T-cell (primary cell): ENCODE results near the gene SLC5A10. TPM values are rescaled to one million over a fixed set of nuclear protein-coding genes. Genes with fewer than 3 reads are reported as not detected.

Source experiments
- ATAC-seq, 4 experiments: fragments of 200-7000 bp in 3 of 4; fragments of 150-1000 bp in 1 of 4; cut with Tn5 transposase; replicated peaks in 1 of 4; 1 replicate in 3 of 4; 2 replicates in 1 of 4; pipeline ENCODE4 v1.10.0; 2021; ENCODE audit warnings: moderate library complexity in 3 of 4, mild to moderate bottlenecking in 2 of 4, moderate number of reproducible peaks in 1 of 4
- CTCF ChIA-PET, 2 donors: fragments of 300-600 bp; sonication (Branson Sonifier 250); formaldehyde crosslinking; loops; one replicate each; lab custom pipeline; 2022; ENCODE audit warnings: antibody characterized with exemption in 2 of 2; lab: Charles Lee
- POLR2A ChIA-PET, 2 donors: fragments of 300-600 bp; sonication (Branson Sonifier 250); formaldehyde crosslinking; loops; one replicate each; lab custom pipeline; 2022; ENCODE audit warnings: antibody characterized with exemption in 2 of 2; lab: Charles Lee
- DNase-seq, 35 experiments: peaks; one replicate each; pipeline versions ENCODE4 v3.0.0 to v3.0.0-alpha.2; 2013 to 2023
- H3K27ac ChIP-seq: one replicate; pipeline ENCODE4 v1.5.1; 2013; ENCODE audit warnings: low read length
- H3K27me3 ChIP-seq, 2 experiments: replicated peaks in 1 of 2; 1 replicate in 1 of 2; 2 replicates in 1 of 2; pipeline versions ENCODE4 v1.6.1 to v1.7.0; 2013; ENCODE audit warnings: low read length in 1 of 2, mixed read lengths in 1 of 2; ENCODE audit not compliant: control insufficient read depth in 2 of 2, insufficient read depth in 2 of 2; ENCODE audit errors: extremely low read depth in 1 of 2
- H3K36me3 ChIP-seq, 2 donors: 1 replicate in 1 of 2; 2 replicates in 1 of 2; pipeline versions ENCODE4 v1.6.1 to v1.7.0; 2013; ENCODE audit warnings: low read length in 1 of 2; ENCODE audit not compliant: control insufficient read depth in 2 of 2, insufficient read depth in 1 of 2; ENCODE audit errors: extremely low read depth in 1 of 2
- H3K4me1 ChIP-seq, 2 experiments: 1 replicate in 1 of 2; 2 replicates in 1 of 2; pipeline versions ENCODE4 v1.6.1 to v1.7.0; 2013; ENCODE audit warnings: low read length in 2 of 2, mixed read lengths in 1 of 2; ENCODE audit not compliant: insufficient read depth in 2 of 2, control insufficient read depth in 1 of 2; ENCODE audit errors: extremely low read depth in 1 of 2
- H3K4me3 ChIP-seq, 2 donors: 1 replicate in 1 of 2; 2 replicates in 1 of 2; pipeline versions ENCODE4 v1.5.1 to v1.7.0; 2013; ENCODE audit warnings: mild to moderate bottlenecking in 2 of 2, low read length in 1 of 2, moderate library complexity in 1 of 2; ENCODE audit not compliant: control insufficient read depth in 1 of 2; ENCODE audit errors: extremely low read depth in 1 of 2
- H3K9me3 ChIP-seq: 2 replicates; pipeline ENCODE4 v1.7.0; 2013
- H3K27ac Mint-ChIP-seq, 2 donors: one replicate each; pipeline ENCODE4 v1.8.0; 2020 to 2021; ENCODE audit warnings: mild to moderate bottlenecking in 2 of 2, mixed read lengths in 2 of 2
- H3K27me3 Mint-ChIP-seq, 2 donors: one replicate each; pipeline ENCODE4 v1.8.0; 2021 to 2022; ENCODE audit warnings: mixed read lengths in 2 of 2
- H3K36me3 Mint-ChIP-seq: one replicate; pipeline ENCODE4 v1.8.0; 2021; ENCODE audit warnings: mixed read lengths
- H3K4me1 Mint-ChIP-seq, 3 donors: one replicate each; pipeline ENCODE4 v1.8.0; 2020 to 2022; ENCODE audit warnings: mixed read lengths in 3 of 3, mild to moderate bottlenecking in 1 of 3
- H3K4me3 Mint-ChIP-seq, 3 donors: one replicate each; pipeline ENCODE4 v1.8.0; 2020 to 2022; ENCODE audit warnings: mild to moderate bottlenecking in 3 of 3, mixed read lengths in 3 of 3, moderate library complexity in 3 of 3
- H3K9me3 Mint-ChIP-seq, 3 donors: one replicate each; pipeline ENCODE4 v1.8.0; 2020 to 2022; ENCODE audit warnings: mixed read lengths in 3 of 3
- WGBS: methylation state at CpG from one replicate; pipeline ENCODE4 v1.1.5; 2013; ENCODE audit warnings: missing lambda C conversion rate; ENCODE audit not compliant: insufficient coverage; 5-methylcytosine and 5-hydroxymethylcytosine counted together
- total RNA-seq, 35 experiments: library from RNA in 6 of 35; stranded (reverse) in 6 of 35; fragments of 120-200 nt in 1 of 35; gene quantifications; one replicate each; pipeline versions ENCODE4 v1.2.1 to v1.2.4 and lab custom pipeline; 2013 to 2026

SLC5A10 gene
- total RNA-seq, 5 donors from 2014 or later (not counting 1 experiment from before 2014, with no cell fraction given) = 0.09 TPM; not detected in 4

GRCh38 chr17:18938692-18939023 lies 13.3 kb upstream of the SLC5A10 start:
- ChIA-PET POLR2A (interaction anchor here in 1 of 2 donors (0.6 to 0.7 kb wide), 2 partner anchors 67 to 1901 kb away, joined by 3 to 6 read pairs; no protein-coding TSS in a partner anchor), CTCF (no interaction called here)
- DNase-seq = no peak
- H3K4me1 ChIP-seq = no peaks in the 10 kb centered on the region
- no peak overlapping the region for H3K4me3 ChIP-seq
- H3K9me3 ChIP-seq = no peaks in the 10 kb centered on the region
- Mint-ChIP-seq H3K27me3 (peaks cover 0 to 3% of the 10 kb centered on the region in 2 donors), H3K36me3 (no peaks in the 10 kb centered on the region), H3K27ac (no peak overlapping the region), H3K9me3 (no peaks in the 10 kb centered on the region), H3K4me1 (peaks cover 2 to 17% (median 3%) of the 10 kb centered on the region in 3 donors), H3K4me3 (no peak overlapping the region)
- WGBS = 80% methylated on average over 1 of the region's 2 CpGs
- H3K27me3 ChIP-seq = peaks cover 0 to 5% of the 10 kb centered on the region in 2 experiments
- no peak overlapping the region for H3K27ac ChIP-seq
- ATAC-seq = no peak
- no peaks in the 10 kb centered on the region for H3K36me3 ChIP-seq

DNA sequence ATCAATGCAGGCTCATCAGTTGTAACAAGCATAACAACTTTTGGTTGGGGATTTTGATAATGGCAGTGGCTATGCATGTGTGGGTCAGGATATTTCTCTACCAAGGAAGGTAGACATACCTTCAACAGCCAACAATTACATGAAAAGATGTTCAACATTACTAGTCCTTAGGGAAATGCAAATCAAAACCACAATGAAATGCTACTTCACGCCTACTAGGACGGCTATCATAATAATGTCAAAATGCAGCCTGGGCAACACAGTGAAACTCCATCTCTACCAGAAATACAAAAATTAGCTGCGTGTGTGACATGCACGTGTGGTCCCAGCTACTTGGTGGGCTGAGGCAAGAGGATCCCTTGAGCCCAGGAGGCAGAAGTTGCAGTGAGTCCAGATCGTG lies 7.3 kb upstream of the SLC5A10 start:
- Histone ChIP-seq H3K27me3 (peaks cover 0 to 15% of the 10 kb centered on the region in 2 experiments), H3K4me1 (no peaks in the 10 kb centered on the region), H3K27ac (no peak overlapping the region), H3K36me3 (no peaks in the 10 kb centered on the region), H3K4me3 (no peak overlapping the region), H3K9me3 (no peaks in the 10 kb centered on the region)
- CTCF ChIA-PET = interaction anchor here (0.7 to 3.4 kb wide), 2 partner anchors 17 to 58 kb away, joined by 4 to 10 read pairs; no protein-coding TSS in a partner anchor
- Mint-ChIP-seq H3K4me1 (peaks cover 4 to 25% (median 6%) of the 10 kb centered on the region in 3 donors), H3K9me3 (no peaks in the 10 kb centered on the region), H3K4me3 (no peak overlapping the region), H3K36me3 (no peaks in the 10 kb centered on the region), H3K27me3 (peaks cover 0 to 3% of the 10 kb centered on the region in 2 donors), H3K27ac (no peak overlapping the region)
- whole genome bisulfite sequencing = 65% methylated on average over 4 of the region's 5 CpGs
- no peak for DNase-seq
- no peak for ATAC-seq
- POLR2A ChIA-PET = no interaction called here

- Histone ChIP-seq H3K9me3 (no peaks in the 10 kb centered on the region), H3K4me1 (no peaks in the 10 kb centered on the region), H3K27ac (no peak overlapping the region), H3K4me3 (no peak overlapping the region), H3K36me3 (no peaks in the 10 kb centered on the region), H3K27me3 (peaks cover 0 to 11% of the 10 kb centered on the region in 2 experiments)
- Mint-ChIP-seq H3K36me3 (no peaks in the 10 kb centered on the region), H3K27me3 (peaks cover 0 to 3% of the 10 kb centered on the region in 2 donors), H3K4me1 (peaks cover 8 to 29% (median 10%) of the 10 kb centered on the region in 3 donors), H3K27ac (peak overlapping the region in 1 of 2 donors; percentile 58), H3K9me3 (no peaks in the 10 kb centered on the region), H3K4me3 (no peak overlapping the region)
- no CpG with 5 or more reads among the region's 2 CpGs for WGBS
- CTCF ChIA-PET = no interaction called here
- DNase-seq (no peak), ATAC-seq (no peak)
- POLR2A ChIA-PET = no interaction called here
These were observed 5.4 kb upstream of the SLC5A10 start for GRCh38 chr17:18946536-18946935.

GRCh38 chr17:18947866-18948265 lies 4.1 kb upstream of the SLC5A10 start:
- peaks cover 8 to 34% (median 10%) of the 10 kb centered on the region in 3 donors for H3K4me1 Mint-ChIP-seq
- no peaks in the 10 kb centered on the region for H3K4me1 ChIP-seq

DNA sequence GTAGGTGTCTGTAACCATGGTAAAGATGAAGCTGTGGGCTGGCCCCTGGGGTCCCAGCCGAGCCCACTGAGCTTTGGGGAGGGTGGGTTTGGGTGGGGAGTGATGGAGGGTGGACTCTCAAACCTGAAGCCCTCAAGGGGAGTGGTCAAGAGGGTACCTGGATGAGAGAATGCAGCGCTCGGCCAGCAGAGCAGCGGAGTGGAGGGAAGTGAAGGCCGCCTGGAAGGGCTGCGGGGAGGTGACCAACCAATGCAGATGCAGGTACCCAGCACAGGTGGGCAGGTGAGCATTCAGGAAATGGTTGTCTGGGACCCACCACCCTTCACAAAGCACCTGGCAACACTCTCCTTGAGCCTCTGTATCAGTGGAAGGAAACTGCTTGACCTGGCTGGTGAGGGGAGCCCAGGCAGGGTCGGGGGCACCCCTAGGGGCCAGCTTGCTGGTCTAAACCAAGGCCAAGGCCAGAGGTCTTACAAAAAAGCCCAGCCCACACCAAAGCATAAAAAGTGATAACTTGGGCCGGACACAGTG lies 3.4 kb upstream of the SLC5A10 start:
- POLR2A ChIA-PET = no interaction called here
- peaks cover 11 to 39% (median 14%) of the 10 kb centered on the region in 3 donors for H3K4me1 Mint-ChIP-seq

More at GRCh38 chr17:18947866-18948265, 4.1 kb upstream of the SLC5A10 start:
- Histone ChIP-seq H3K27me3 (peaks cover 0 to 11% of the 10 kb centered on the region in 2 experiments), H3K9me3 (no peaks in the 10 kb centered on the region), H3K4me3 (no peak overlapping the region), H3K36me3 (no peaks in the 10 kb centered on the region), H3K27ac (no peak overlapping the region)
- ChIA-PET POLR2A (no interaction called here), CTCF (no interaction called here)
- Mint-ChIP-seq H3K27ac (no peak overlapping the region), H3K4me3 (no peak overlapping the region), H3K36me3 (no peaks in the 10 kb centered on the region), H3K9me3 (no peaks in the 10 kb centered on the region), H3K27me3 (peaks cover 0 to 3% of the 10 kb centered on the region in 2 donors)
- DNase-seq = no peak
- 90% methylated on average over 3 of the region's 6 CpGs for WGBS
- ATAC-seq = no peak

DNA sequence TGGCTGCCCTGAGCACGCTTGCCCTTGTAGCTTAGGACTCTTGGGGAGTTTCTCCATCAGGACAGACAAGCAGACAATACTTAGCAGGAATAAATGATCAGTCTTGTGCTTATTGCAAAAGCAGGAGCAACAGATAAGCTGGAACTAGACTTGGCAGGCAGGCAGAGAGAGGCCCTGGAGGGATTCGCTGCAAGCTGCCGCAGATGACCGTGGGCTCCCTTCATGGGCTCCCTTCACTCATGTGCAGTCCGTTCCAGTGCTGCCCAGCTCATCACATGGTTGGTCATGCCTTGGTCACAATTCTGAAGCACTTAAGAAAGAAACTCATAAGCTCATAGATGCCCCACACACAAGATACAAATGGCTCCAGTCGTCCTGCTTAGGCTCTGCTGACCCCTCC lies 2.4 kb upstream of the SLC5A10 start:
- H3K9me3 Mint-ChIP-seq = no peaks in the 10 kb centered on the region
- POLR2A ChIA-PET = no interaction called here

More for the DNA sequence above, 3.4 kb upstream of the SLC5A10 start:
- H3K36me3 Mint-ChIP-seq = no peaks in the 10 kb centered on the region
- ATAC-seq (no peak), DNase-seq (no peak)
- no peak overlapping the region for H3K4me3 ChIP-seq
- WGBS = 82% methylated on average over 6 of the region's 8 CpGs
- H3K9me3 ChIP-seq = no peaks in the 10 kb centered on the region
- no peak overlapping the region for H3K4me3 Mint-ChIP-seq
- H3K27ac ChIP-seq = no peak overlapping the region
- no peak overlapping the region for H3K27ac Mint-ChIP-seq
- H3K27me3 ChIP-seq = peaks cover 0 to 11% of the 10 kb centered on the region in 2 experiments
- H3K27me3 Mint-ChIP-seq = peaks cover 0 to 3% of the 10 kb centered on the region in 2 donors
- CTCF ChIA-PET = no interaction called here
- no peaks in the 10 kb centered on the region for H3K4me1 ChIP-seq
- H3K36me3 ChIP-seq = no peaks in the 10 kb centered on the region
- no peaks in the 10 kb centered on the region for H3K9me3 Mint-ChIP-seq

More for the DNA sequence above, 2.4 kb upstream of the SLC5A10 start:
- CTCF ChIA-PET = no interaction called here
- ATAC-seq (no peak), DNase-seq (no peak)
- no peak overlapping the region for H3K4me3 ChIP-seq
- H3K4me1 ChIP-seq = peaks cover 6 to 9% of the 10 kb centered on the region in 2 experiments
- peaks cover 0 to 11% of the 10 kb centered on the region in 2 experiments for H3K27me3 ChIP-seq
- H3K9me3 ChIP-seq = no peaks in the 10 kb centered on the region
- H3K36me3 ChIP-seq = no peaks in the 10 kb centered on the region
- H3K27ac ChIP-seq = no peak overlapping the region
- H3K36me3 Mint-ChIP-seq = no peaks in the 10 kb centered on the region
- H3K4me1 Mint-ChIP-seq = peaks cover 21 to 43% (median 22%) of the 10 kb centered on the region in 3 donors
- WGBS = 73% methylated on average over 6 of the region's 6 CpGs
- peaks cover 0 to 3% of the 10 kb centered on the region in 2 donors for H3K27me3 Mint-ChIP-seq
- H3K27ac Mint-ChIP-seq = no peak overlapping the region
- H3K4me3 Mint-ChIP-seq = no peak overlapping the region
